KMS-11 (cell line): ENCODE data around the gene WAC.

Source experiments
- H2AFZ ChIP-seq: fragments of 200-600 bp; sonication (generic); 2 replicates; pipeline ENCODE4 v1.6.1; 2016; ENCODE audit warnings: antibody characterized with exemption, mixed run types, low read depth
- H3K27ac ChIP-seq: fragments of 200-600 bp; sonication (generic); 2 replicates; pipeline ENCODE4 v1.6.1; 2016; ENCODE audit warnings: mild to moderate bottlenecking, mixed run types
- H3K27me3 ChIP-seq: fragments of 200-600 bp; sonication (generic); 2 replicates; pipeline ENCODE4 v1.6.1; 2017; ENCODE audit warnings: mild to moderate bottlenecking, low read depth, mixed run types, moderate library complexity; ENCODE audit not compliant: insufficient read depth
- H3K36me3 ChIP-seq: fragments of 200-600 bp; sonication (generic); 2 replicates; pipeline ENCODE4 v1.6.1; 2017; ENCODE audit warnings: mild to moderate bottlenecking, mixed run types; ENCODE audit not compliant: insufficient read depth
- H3K4me1 ChIP-seq: fragments of 200-600 bp; sonication (generic); 2 replicates; pipeline ENCODE4 v1.6.1; 2016; ENCODE audit warnings: mild to moderate bottlenecking, low read depth, mixed run types; ENCODE audit not compliant: poor library complexity, severe bottlenecking
- H3K4me2 ChIP-seq: fragments of 200-600 bp; sonication (generic); 2 replicates; pipeline ENCODE4 v1.7.0; 2016; ENCODE audit warnings: mild to moderate bottlenecking, mixed run types
- H3K4me3 ChIP-seq: fragments of 200-600 bp; sonication (generic); IDR thresholded peaks from 2 replicates; pipeline ENCODE4 v1.6.1; 2017; ENCODE audit warnings: low read depth, low read length, mixed read lengths; ENCODE audit not compliant: insufficient read depth
- H3K79me2 ChIP-seq: fragments of 200-600 bp; sonication (generic); 2 replicates; pipeline ENCODE4 v1.6.1; 2016; ENCODE audit warnings: low read depth, mixed run types; ENCODE audit not compliant: insufficient read depth
- H3K9ac ChIP-seq: fragments of 200-600 bp; sonication (generic); 2 replicates; pipeline ENCODE4 v1.6.1; 2016; ENCODE audit warnings: mild to moderate bottlenecking, mixed run types
- H4K20me1 ChIP-seq: fragments of 200-600 bp; sonication (generic); 2 replicates; pipeline ENCODE4 v1.6.1; 2016; ENCODE audit warnings: mild to moderate bottlenecking, mixed run types; ENCODE audit not compliant: insufficient read depth
- TF ChIP-seq, protein P1 (sequence below): fragments of 200-600 bp; sonication (generic); conservative IDR thresholded peaks from 2 replicates; pipeline ENCODE4 v1.6.1; 2017; ENCODE audit warnings: low read depth, mild to moderate bottlenecking, antibody characterized with exemption, low read length, moderate library complexity, mixed read lengths

WAC gene

DNA sequence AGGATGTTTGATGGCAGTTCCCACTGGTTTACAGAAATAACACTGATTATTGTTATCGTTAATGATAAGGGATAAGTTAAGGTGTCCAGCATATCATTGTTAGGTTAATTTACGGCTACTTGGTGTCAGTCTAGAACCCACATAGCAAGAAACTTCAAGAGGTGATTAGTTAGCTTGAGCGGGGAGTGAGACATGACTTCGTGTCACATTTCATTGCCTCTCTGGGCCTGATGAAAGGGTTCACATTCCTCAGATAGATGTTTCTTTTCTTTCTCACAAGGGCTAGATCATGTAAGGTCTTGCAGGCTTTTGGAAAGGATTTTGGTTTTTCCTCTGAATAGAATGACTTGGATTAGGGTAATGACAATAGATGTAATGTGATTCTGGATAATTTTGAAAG lies 26.7 kb downstream of the WAC start:
- no peak overlapping the region for H3K9ac ChIP-seq
- peaks cover 8% of the 10 kb centered on the region; the same call in 1 of the 2 replicates for H3K36me3 ChIP-seq
- H3K27ac ChIP-seq = no peak overlapping the region
- H3K27me3 ChIP-seq = no peaks in the 10 kb centered on the region
- no peak overlapping the region for H3K4me2 ChIP-seq
- H3K4me3 ChIP-seq = no peak overlapping the region
- peaks cover 30% of the 10 kb centered on the region for H3K4me1 ChIP-seq
- H4K20me1 ChIP-seq = peaks cover 31% of the 10 kb centered on the region
- peaks cover 100% of the 10 kb centered on the region for H3K79me2 ChIP-seq
- TF ChIP-seq, protein P1, sequence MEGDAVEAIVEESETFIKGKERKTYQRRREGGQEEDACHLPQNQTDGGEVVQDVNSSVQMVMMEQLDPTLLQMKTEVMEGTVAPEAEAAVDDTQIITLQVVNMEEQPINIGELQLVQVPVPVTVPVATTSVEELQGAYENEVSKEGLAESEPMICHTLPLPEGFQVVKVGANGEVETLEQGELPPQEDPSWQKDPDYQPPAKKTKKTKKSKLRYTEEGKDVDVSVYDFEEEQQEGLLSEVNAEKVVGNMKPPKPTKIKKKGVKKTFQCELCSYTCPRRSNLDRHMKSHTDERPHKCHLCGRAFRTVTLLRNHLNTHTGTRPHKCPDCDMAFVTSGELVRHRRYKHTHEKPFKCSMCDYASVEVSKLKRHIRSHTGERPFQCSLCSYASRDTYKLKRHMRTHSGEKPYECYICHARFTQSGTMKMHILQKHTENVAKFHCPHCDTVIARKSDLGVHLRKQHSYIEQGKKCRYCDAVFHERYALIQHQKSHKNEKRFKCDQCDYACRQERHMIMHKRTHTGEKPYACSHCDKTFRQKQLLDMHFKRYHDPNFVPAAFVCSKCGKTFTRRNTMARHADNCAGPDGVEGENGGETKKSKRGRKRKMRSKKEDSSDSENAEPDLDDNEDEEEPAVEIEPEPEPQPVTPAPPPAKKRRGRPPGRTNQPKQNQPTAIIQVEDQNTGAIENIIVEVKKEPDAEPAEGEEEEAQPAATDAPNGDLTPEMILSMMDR = no peak
- no peak overlapping the region for H2AFZ ChIP-seq

DNA sequence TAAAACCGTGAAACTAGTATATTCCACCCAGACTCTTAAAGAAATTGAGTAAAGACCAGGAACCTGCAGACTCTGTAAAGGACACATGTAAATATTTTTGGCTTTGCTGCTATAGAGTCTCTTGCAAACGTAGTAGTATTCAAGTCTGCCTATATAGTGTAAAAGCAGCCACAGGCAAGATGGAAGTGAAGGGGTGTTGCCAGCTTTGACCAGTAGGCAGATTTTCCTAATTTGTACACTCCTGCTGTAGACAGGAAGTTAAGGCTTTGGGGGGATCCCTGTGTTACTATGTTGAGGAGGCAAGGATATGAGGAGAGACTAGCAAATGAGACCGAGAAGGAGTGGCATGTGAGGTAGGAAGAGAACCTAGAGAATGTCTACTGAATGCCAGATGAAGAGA lies 27.7 kb downstream of the WAC start:
- Histone ChIP-seq H3K27ac (no peak overlapping the region), H3K9ac (no peak overlapping the region), H3K27me3 (no peaks in the 10 kb centered on the region), H3K4me2 (no peak overlapping the region), H3K4me3 (no peak overlapping the region), H3K36me3 (peaks cover 14% of the 10 kb centered on the region; the same call in 1 of the 2 replicates), H4K20me1 (peaks cover 29% of the 10 kb centered on the region), H3K79me2 (peaks cover 100% of the 10 kb centered on the region), H3K4me1 (peaks cover 40% of the 10 kb centered on the region), H2AFZ (no peak overlapping the region)
- TF ChIP-seq, protein P1 = no peak

DNA sequence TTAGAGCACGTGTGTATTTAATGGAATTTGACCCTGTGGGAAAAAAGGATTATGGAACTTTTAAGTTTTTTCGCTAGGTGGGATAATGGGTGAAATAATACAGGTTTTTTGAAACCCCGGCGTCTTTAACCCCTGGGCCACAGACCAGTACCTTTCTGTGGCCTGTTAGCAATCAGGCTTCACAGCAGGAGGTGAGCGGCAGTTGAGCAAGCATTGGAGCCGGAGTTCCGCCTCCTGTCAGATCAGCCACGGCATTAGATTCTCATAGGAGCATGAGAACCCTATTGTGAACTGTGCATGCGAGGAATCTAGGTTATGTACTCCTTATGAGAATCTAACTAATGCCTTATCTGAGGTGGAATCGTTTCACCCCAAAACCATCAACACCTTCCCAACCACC lies 28.6 kb downstream of the WAC start:
- Histone ChIP-seq H3K79me2 (peaks cover 100% of the 10 kb centered on the region), H2AFZ (no peak overlapping the region), H3K4me2 (no peak overlapping the region), H3K27me3 (no peaks in the 10 kb centered on the region), H4K20me1 (peaks cover 31% of the 10 kb centered on the region), H3K9ac (no peak overlapping the region), H3K4me3 (no peak overlapping the region), H3K4me1 (peaks cover 46% of the 10 kb centered on the region), H3K36me3 (peaks cover 11% of the 10 kb centered on the region; the same call in 1 of the 2 replicates), H3K27ac (no peak overlapping the region)
- TF ChIP-seq, protein P1 = no peak

DNA sequence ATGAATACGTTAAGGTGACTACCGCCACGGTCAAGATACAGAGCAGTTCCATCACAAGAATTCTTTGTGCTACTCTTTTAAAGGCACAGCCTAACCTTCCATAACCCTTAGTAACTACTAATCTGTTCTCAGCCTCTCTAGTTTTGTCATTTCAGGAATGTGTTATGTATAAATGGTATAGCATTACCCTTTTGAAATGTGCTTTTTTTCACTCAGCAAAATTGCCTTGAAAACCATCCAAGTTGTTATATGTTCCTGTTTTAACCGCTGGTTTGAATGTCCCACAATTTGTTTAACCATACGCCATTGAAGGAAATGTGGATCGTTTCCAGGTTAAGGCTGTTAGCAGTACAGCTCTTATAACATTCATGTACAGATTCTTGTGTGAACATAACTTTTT lies 32.0 kb downstream of the WAC start:
- H4K20me1 ChIP-seq = peaks cover 38% of the 10 kb centered on the region
- H3K27me3 ChIP-seq = no peaks in the 10 kb centered on the region
- H3K36me3 ChIP-seq = peaks cover 6% of the 10 kb centered on the region; the same call in 1 of the 2 replicates

More for the DNA sequence above, 32.0 kb downstream of the WAC start:
- Histone ChIP-seq H3K4me1 (peaks cover 73% of the 10 kb centered on the region), H2AFZ (no peak overlapping the region), H3K79me2 (peaks cover 100% of the 10 kb centered on the region), H3K9ac (no peak overlapping the region), H3K4me3 (no peak overlapping the region), H3K27ac (no peak overlapping the region), H3K4me2 (no peak overlapping the region)
- TF ChIP-seq, protein P1 = no peak
